Fibroblast of pulmonary artery (primary cell): ENCODE results near the gene SLC4A11.

ENCODE experiments used
- DNase-seq: peaks from one replicate; pipeline ENCODE4 v3.0.0-alpha.2; 2010; ENCODE audit warnings: low read depth
- H3K4me3 ChIP-seq: replicated peaks from 2 replicates; pipeline ENCODE4 v1.5.1; 2011; ENCODE audit warnings: low read depth, mild to moderate bottlenecking, control low read depth, low read length, moderate library complexity
- CTCF ChIP-seq: IDR thresholded peaks from 2 replicates; pipeline ENCODE4 v1.5.1; 2011; ENCODE audit warnings: mild to moderate bottlenecking, control low read depth, low read length, inconsistent platforms; ENCODE audit errors: missing control alignments

Gene SLC4A11

GRCh38 chr20:3202965-3203314 is 36.0 kb downstream of the SLC4A11 start:
- H3K4me3 ChIP-seq, result peak overlapping the region; percentile 95
- TF ChIP-seq CTCF, result no peak
- no peak for DNase-seq

GRCh38 chr20:3199976-3200755 is 38.8 kb downstream of the SLC4A11 start:
- TF ChIP-seq CTCF, result no peak
- DNase-seq, result no peak
- no peak overlapping the region for H3K4me3 ChIP-seq

GRCh38 chr20:3199206-3199605 is 39.8 kb downstream of the SLC4A11 start:
- no peak for DNase-seq
- no peak for TF ChIP-seq CTCF
- H3K4me3 ChIP-seq, result no peak overlapping the region

GRCh38 chr20:3195590-3196237 is 43.3 kb downstream of the SLC4A11 start:
- no peak for DNase-seq
- no peak overlapping the region for H3K4me3 ChIP-seq
- no peak for TF ChIP-seq CTCF

GRCh38 chr20:3194617-3195280 is 44.2 kb downstream of the SLC4A11 start:
- no peak for TF ChIP-seq CTCF
- DNase-seq, result no peak
- H3K4me3 ChIP-seq, result no peak overlapping the region

- no peak overlapping the region for H3K4me3 ChIP-seq
- TF ChIP-seq CTCF, result no peak
- no peak for DNase-seq
Measured at GRCh38 chr20:3193806-3194616, 45.0 kb downstream of the SLC4A11 start.
